Activated naive CD8-positive, alpha-beta T cell treated with anti-CD3 and anti-CD28 coated beads, Interleukin-2, amount 10 ng/mL, durations not matched to agents 7 days and 5 days (primary cell): ENCODE measurements around the gene PCLO. TPM values are rescaled to one million over a fixed set of nuclear protein-coding genes. Genes with fewer than 3 reads are reported as not detected.

ENCODE experiments used
- ATAC-seq: fragments of 150-1000 bp; cut with Tn5 transposase; one replicate; pipeline ENCODE4 v1.10.0; 2021; ENCODE audit warnings: low read depth, moderate library complexity
- POLR2A ChIA-PET: fragments of 350-600 bp; sonication (Branson Sonifier 250); formaldehyde crosslinking; loops from one replicate; lab custom pipeline; 2021; ENCODE audit warnings: antibody characterized with exemption; lab: Charles Lee
- DNase-seq: peaks from one replicate; pipeline ENCODE4 v3.0.0; 2021
- H3K27ac Mint-ChIP-seq: one replicate; pipeline ENCODE4 v1.8.0; 2022; ENCODE audit warnings: mild to moderate bottlenecking, mixed read lengths
- H3K27me3 Mint-ChIP-seq: one replicate; pipeline ENCODE4 v1.8.0; 2022; ENCODE audit warnings: mild to moderate bottlenecking, moderate library complexity, mixed read lengths
- H3K36me3 Mint-ChIP-seq: one replicate; pipeline ENCODE4 v1.8.0; 2021; ENCODE audit warnings: mild to moderate bottlenecking, mixed read lengths
- H3K4me1 Mint-ChIP-seq: one replicate; pipeline ENCODE4 v1.8.0; 2021; ENCODE audit warnings: mixed read lengths
- H3K4me3 Mint-ChIP-seq: one replicate; pipeline ENCODE4 v1.8.0; 2022; ENCODE audit warnings: mild to moderate bottlenecking, moderate library complexity, mixed read lengths
- H3K9me3 Mint-ChIP-seq: one replicate; pipeline ENCODE4 v1.8.0; 2021; ENCODE audit warnings: mixed read lengths
- total RNA-seq, 2 experiments: library from RNA; stranded (reverse); gene quantifications; one replicate each; pipeline ENCODE4 v1.2.3, GENCODE V29; 2021

PCLO gene
- total RNA-seq, 2 experiments from 2014 or later: not detected

DNA sequence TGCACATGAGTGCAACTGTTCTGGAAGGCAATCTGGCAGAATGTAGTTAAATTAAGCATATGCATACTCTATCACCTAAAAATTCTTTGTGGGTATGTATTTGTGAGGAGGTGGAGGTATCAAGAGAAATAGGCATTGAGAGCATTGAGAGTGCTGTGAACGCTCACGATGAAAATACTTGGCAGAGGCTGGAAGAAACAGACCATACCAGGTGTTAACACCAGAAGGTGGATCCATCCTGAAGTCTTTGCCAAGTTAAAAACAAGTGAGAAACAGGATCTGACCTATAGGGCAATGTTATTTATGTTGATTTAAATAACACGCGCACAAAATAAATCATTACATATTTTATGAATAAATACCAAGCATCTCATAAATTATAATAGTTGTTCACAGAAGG lies 311.6 kb downstream of the PCLO start:
- ATAC-seq: no peak
- H3K27ac Mint-ChIP-seq: no peak overlapping the region
- H3K9me3 Mint-ChIP-seq: no peaks in the 10 kb centered on the region
- POLR2A ChIA-PET: no interaction called here
- no peaks in the 10 kb centered on the region for H3K27me3 Mint-ChIP-seq
- no peaks in the 10 kb centered on the region for H3K4me1 Mint-ChIP-seq
- DNase-seq: no peak
- H3K36me3 Mint-ChIP-seq: no peaks in the 10 kb centered on the region
- no peak overlapping the region for H3K4me3 Mint-ChIP-seq

DNA sequence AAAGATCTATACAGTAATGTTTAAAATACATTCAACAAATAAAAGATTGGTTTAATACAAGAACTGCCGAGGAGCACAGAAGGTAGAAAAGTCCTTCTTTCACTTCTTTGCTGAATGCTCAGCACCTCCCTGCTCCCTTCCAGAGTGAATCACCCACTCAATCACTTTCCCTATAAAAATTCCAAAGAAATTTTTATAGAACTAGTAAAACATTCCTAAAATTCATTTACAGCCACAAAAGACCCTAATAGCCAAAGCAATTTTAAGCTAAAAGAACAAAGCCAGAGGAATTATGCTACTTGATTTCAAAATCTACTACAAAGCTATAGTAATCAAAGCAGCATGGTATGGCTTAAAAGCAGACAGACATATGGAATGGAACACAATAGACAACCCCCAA lies 320.9 kb downstream of the PCLO start:
- ATAC-seq (no peak), DNase-seq (no peak)
- no peaks in the 10 kb centered on the region for H3K27me3 Mint-ChIP-seq
- H3K4me1 Mint-ChIP-seq: no peaks in the 10 kb centered on the region
- no peak overlapping the region for H3K27ac Mint-ChIP-seq
- POLR2A ChIA-PET: no interaction called here
- H3K36me3 Mint-ChIP-seq: no peaks in the 10 kb centered on the region
- peaks cover 1% of the 10 kb centered on the region for H3K9me3 Mint-ChIP-seq
- no peak overlapping the region for H3K4me3 Mint-ChIP-seq

DNA sequence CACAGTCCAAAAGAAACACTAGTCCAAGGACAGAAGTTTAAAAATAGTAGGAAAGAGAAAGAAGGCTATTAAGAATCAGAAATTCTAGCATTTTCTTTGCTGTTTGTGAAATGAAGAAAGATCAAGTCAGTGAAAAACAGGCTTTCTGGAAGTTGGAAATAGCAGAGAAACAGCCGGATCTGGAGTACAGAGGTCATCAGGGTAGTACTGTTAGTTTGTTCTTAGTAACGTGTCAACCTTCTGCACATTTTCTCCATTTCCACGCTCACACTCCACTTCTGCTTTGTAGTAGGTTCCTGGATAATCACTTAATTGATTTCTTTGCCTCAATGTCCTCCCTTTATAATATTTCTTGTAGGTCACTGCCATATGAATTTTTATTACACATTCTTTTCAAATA lies 322.6 kb downstream of the PCLO start:
- Mint-ChIP-seq H3K36me3 (no peaks in the 10 kb centered on the region), H3K4me3 (no peak overlapping the region), H3K27me3 (no peaks in the 10 kb centered on the region), H3K4me1 (no peaks in the 10 kb centered on the region), H3K9me3 (peaks cover 3% of the 10 kb centered on the region), H3K27ac (no peak overlapping the region)
- no peak for DNase-seq
- no peak for ATAC-seq
- POLR2A ChIA-PET: no interaction called here

DNA sequence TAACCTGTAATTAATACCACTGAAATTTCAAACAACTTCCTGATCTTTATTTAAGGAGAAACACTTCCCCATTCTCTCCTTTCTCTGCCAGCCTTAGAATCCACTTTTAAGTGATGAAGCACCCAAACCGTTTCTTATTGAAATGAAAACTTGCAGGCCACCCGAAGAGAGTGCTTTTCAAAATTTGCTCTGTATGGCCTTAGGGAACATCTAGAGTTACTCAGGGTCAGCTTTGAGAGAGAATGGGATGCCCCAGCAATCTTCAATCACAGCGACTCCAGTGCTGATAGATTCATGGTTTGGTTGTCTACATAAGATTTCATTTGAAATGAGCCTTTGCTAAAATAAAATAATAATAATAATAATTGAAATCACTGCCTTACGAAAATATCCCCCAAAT lies 323.1 kb downstream of the PCLO start:
- Mint-ChIP-seq H3K27ac (no peak overlapping the region), H3K36me3 (no peaks in the 10 kb centered on the region), H3K27me3 (no peaks in the 10 kb centered on the region), H3K4me1 (no peaks in the 10 kb centered on the region), H3K9me3 (peaks cover 3% of the 10 kb centered on the region), H3K4me3 (no peak overlapping the region)
- ATAC-seq (no peak), DNase-seq (no peak)
- POLR2A ChIA-PET: no interaction called here

DNA sequence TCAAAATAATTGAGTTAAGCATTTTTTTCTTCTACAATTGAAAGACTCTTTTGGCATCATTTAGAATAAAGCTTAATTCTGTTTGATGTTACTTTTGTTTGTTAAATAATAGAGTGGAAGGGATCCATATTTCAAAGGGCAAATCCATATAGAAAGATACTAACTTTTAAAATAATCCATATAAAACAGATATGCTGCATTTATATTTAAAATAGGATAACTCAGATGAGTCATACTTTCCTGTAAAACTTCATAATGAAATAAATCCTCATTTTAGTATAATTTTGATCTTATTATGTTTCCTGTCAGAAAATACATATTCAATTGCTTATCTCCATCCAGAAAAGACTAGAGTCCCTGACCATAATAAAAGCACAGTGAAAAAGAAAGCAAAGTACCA lies 323.6 kb downstream of the PCLO start:
- Mint-ChIP-seq H3K27ac (no peak overlapping the region), H3K27me3 (no peaks in the 10 kb centered on the region), H3K4me1 (no peaks in the 10 kb centered on the region), H3K36me3 (no peaks in the 10 kb centered on the region), H3K4me3 (no peak overlapping the region), H3K9me3 (peaks cover 3% of the 10 kb centered on the region)
- ATAC-seq (no peak), DNase-seq (no peak)
- POLR2A ChIA-PET: no interaction called here

DNA sequence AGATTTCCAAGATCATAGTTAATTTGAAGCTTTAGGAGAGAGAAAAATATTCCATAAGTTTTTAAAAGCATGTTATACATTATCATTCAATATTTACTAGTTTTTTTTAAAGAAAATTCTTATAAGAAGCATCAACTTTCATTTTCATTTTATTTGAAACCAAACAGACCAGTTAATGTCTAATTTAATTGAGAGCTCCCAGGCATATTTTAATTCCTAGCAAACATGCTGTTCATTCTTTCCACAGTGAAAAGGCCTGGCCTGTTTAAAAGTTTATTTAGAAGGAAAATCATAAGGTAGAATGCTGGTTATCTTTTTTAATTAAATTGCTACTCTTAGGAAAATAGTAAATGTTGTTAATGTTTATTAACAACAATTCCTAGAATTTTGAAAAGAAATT lies 324.4 kb downstream of the PCLO start:
- DNase-seq: no peak
- H3K9me3 Mint-ChIP-seq: peaks cover 3% of the 10 kb centered on the region
- no peaks in the 10 kb centered on the region for H3K36me3 Mint-ChIP-seq
- no peak overlapping the region for H3K4me3 Mint-ChIP-seq
- H3K27me3 Mint-ChIP-seq: no peaks in the 10 kb centered on the region
- ATAC-seq: no peak
- no peaks in the 10 kb centered on the region for H3K4me1 Mint-ChIP-seq
- POLR2A ChIA-PET: no interaction called here
- H3K27ac Mint-ChIP-seq: no peak overlapping the region

DNA sequence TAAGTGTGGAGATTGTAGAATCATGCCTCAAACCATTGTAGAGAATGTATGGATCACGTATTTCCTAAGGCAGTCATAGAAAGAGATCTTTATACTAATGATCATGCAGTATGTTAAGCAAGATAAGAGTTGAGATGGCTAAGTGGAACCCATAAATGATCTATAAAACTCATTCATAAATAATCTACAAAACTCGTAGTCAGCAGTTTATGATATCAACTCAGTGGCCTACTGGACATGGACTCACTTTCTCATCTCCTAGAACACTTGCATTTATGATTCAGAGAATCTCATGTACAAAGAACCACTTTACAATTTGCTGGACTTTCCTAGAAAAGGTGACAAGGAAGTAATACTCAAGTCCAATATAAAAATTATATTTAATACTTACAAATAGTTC lies 339.6 kb downstream of the PCLO start:
- Mint-ChIP-seq H3K4me1 (no peaks in the 10 kb centered on the region), H3K4me3 (no peak overlapping the region), H3K27me3 (no peaks in the 10 kb centered on the region), H3K27ac (no peak overlapping the region), H3K9me3 (no peaks in the 10 kb centered on the region), H3K36me3 (no peaks in the 10 kb centered on the region)
- POLR2A ChIA-PET: no interaction called here
- no peak for DNase-seq
- no peak for ATAC-seq

DNA sequence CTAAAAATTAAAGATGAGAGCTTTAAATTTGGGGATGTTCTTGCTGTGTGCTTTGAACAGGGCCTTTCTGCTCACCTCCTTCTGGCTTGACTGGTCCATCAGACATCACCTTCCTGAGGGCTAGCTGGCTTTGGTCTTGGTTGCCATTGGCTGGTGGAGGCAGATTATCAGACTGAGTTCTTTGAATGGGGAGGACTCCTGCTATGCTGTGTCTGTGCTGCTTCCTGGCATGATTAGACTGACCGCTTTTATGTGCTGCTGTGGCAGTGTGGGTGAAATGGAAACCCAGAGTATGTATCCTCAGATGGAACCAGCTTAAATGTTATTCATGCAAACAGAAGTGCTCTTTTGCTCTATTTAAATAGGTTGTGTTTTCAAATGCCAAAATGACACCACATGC lies 341.6 kb downstream of the PCLO start:
- POLR2A ChIA-PET: no interaction called here
- Mint-ChIP-seq H3K27ac (no peak overlapping the region), H3K4me3 (no peak overlapping the region), H3K4me1 (no peaks in the 10 kb centered on the region), H3K9me3 (no peaks in the 10 kb centered on the region), H3K27me3 (no peaks in the 10 kb centered on the region), H3K36me3 (no peaks in the 10 kb centered on the region)
- ATAC-seq (no peak), DNase-seq (no peak)

DNA sequence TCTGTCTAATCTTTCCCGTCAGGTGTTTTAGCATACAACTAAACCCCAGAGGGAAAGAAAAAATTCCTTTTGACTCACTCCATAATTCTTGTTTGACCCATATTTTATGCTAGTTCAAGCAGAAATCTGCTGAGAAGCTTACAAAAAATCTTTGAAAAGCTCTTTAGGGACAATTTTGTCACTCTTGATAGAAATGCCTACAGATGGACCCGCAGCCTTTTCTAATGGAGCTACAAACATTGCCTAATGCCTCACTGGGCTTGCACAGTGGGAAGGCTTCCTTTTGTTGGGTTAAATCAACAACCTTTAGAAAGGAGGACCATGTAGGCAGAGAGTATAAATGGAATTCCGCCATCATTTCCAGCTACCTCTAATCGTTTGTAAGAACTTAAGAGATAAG lies 344.5 kb downstream of the PCLO start:
- Mint-ChIP-seq H3K9me3 (no peaks in the 10 kb centered on the region), H3K4me3 (no peak overlapping the region), H3K36me3 (no peaks in the 10 kb centered on the region), H3K27ac (no peak overlapping the region), H3K27me3 (no peaks in the 10 kb centered on the region), H3K4me1 (no peaks in the 10 kb centered on the region)
- DNase-seq (no peak), ATAC-seq (no peak)
- POLR2A ChIA-PET: no interaction called here

DNA sequence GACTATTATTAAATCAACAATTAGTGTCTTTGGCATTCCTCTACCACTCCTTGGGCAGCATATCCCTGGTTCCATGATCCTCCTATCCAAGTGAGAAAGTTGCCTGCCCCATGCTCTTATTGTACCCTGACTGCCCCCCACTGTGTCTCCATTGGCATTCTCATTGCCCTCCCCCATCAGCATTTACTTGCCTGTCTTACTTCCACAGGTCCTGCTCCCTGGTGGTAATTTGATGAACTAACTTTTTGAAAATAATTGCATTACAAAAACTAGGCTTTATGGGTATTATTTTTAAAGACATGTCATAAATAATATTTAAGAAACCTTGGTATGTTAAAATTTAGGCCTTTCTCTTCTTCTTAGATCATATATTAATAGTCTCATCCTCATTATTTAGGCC lies 346.4 kb downstream of the PCLO start:
- H3K4me3 Mint-ChIP-seq: no peak overlapping the region
- H3K27me3 Mint-ChIP-seq: no peaks in the 10 kb centered on the region
- POLR2A ChIA-PET: no interaction called here
- no peaks in the 10 kb centered on the region for H3K4me1 Mint-ChIP-seq
- no peak for DNase-seq
- no peak overlapping the region for H3K27ac Mint-ChIP-seq
- ATAC-seq: no peak
- H3K9me3 Mint-ChIP-seq: no peaks in the 10 kb centered on the region
- H3K36me3 Mint-ChIP-seq: no peaks in the 10 kb centered on the region

DNA sequence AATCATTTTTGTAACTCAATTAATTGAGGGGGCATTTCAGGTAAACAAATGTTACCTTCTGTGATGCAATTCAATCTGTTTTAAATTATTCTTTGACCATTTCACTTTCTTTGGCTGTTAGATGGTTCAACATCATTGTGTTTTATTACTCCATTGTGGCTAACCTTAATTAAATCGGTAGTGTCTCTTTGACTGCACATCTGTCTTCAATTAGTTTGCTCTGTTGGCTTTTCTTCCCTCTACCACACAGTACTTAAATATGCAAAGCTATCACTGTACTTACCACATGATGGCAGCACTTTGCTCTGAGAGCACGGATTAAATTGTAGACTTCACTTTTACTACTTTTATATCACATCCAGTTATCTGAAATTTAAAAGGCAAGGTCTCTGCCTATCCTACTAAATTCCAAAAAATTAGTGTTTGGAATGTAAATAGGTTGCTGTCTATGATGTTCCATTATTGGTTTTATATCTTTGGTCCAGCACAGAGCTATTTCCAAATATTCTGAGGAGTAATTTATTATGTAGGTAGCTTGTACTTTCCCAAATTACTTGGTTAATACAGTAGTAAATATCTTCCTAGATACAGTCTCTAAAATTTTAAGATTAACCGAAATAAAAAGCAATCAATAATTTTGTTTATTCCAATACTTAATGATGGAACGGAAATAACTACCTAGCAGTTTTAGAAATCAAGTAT lies 352.0 kb downstream of the PCLO start:
- no peak overlapping the region for H3K4me3 Mint-ChIP-seq
- H3K4me1 Mint-ChIP-seq: no peaks in the 10 kb centered on the region
- POLR2A ChIA-PET: no interaction called here
- H3K27ac Mint-ChIP-seq: no peak overlapping the region
- ATAC-seq (no peak), DNase-seq (no peak)
- no peaks in the 10 kb centered on the region for H3K27me3 Mint-ChIP-seq
- no peaks in the 10 kb centered on the region for H3K9me3 Mint-ChIP-seq
- no peaks in the 10 kb centered on the region for H3K36me3 Mint-ChIP-seq

DNA sequence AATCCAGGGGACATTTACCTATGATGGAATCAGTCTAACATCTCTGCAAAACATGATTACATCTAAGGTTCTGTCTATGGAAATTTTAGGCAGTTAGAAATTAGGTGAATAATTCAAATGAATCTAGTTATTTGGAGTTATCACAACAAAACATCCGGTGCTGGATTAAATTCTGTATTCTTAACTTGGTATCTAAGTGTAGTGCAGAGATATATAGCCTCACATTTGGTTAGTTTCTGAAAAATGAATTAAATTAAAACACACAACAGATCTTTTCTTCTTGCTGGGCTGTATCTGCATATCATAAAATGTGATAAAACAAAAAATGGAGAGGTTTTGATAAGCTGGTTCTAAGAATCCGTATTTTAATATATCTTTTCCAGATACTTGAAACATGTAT lies 354.1 kb downstream of the PCLO start:
- H3K4me3 Mint-ChIP-seq: no peak overlapping the region
- H3K9me3 Mint-ChIP-seq: no peaks in the 10 kb centered on the region
- no peaks in the 10 kb centered on the region for H3K36me3 Mint-ChIP-seq

DNA sequence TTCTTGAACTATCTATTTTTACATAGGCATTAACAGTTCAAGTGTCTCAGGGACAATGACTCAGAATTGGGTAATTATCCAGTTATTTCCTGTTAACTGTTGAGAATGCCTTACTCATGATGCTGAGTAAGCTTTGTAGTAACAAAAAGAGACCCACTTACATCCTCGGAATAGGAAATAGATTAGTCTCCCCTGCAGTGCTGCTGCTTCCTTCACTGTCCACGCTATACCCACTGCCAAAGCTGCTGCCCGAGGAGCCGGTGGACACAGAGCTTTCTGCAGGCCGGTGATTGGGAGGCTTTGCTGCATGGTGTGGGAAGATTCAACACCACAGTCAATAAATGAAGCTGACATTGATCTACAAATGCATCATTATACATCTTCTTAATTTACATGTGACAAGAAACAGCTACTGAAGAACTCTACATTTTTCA lies 357.1 kb downstream of the PCLO start:
- Mint-ChIP-seq H3K36me3 (no peaks in the 10 kb centered on the region), H3K4me1 (no peaks in the 10 kb centered on the region), H3K27ac (no peak overlapping the region), H3K9me3 (no peaks in the 10 kb centered on the region), H3K4me3 (no peak overlapping the region), H3K27me3 (no peaks in the 10 kb centered on the region)
- no peak for ATAC-seq
- POLR2A ChIA-PET: no interaction called here
- DNase-seq: no peak

More for the DNA sequence above, 354.1 kb downstream of the PCLO start:
- no peak for DNase-seq
- no peak overlapping the region for H3K27ac Mint-ChIP-seq
- POLR2A ChIA-PET: no interaction called here
- no peak for ATAC-seq
- no peaks in the 10 kb centered on the region for H3K27me3 Mint-ChIP-seq
- no peaks in the 10 kb centered on the region for H3K4me1 Mint-ChIP-seq

DNA sequence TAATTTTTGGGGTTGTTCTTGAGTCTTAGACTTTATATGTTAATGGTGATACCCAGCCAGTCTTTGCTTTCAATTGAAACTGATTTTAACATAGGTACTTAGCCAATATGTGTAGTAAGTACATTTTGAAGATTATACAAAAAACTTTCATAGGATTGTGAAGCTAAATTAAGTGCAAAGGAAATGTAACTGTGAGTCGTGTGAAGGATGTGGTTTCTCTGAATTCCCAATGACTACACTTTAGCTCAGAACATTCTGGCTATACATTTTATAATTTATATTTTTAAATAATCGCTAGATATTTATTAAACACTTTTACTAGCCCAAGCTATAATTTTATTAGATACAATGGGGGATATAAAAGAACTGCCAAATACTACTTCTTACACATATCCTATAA lies 359.3 kb downstream of the PCLO start:
- H3K4me1 Mint-ChIP-seq: no peaks in the 10 kb centered on the region
- DNase-seq (no peak), ATAC-seq (no peak)
- POLR2A ChIA-PET: no interaction called here
- no peaks in the 10 kb centered on the region for H3K27me3 Mint-ChIP-seq
- no peaks in the 10 kb centered on the region for H3K9me3 Mint-ChIP-seq
- H3K27ac Mint-ChIP-seq: no peak overlapping the region
- H3K36me3 Mint-ChIP-seq: no peaks in the 10 kb centered on the region
- H3K4me3 Mint-ChIP-seq: no peak overlapping the region
